ENCODE measurements around the gene OARD1.

DNA sequence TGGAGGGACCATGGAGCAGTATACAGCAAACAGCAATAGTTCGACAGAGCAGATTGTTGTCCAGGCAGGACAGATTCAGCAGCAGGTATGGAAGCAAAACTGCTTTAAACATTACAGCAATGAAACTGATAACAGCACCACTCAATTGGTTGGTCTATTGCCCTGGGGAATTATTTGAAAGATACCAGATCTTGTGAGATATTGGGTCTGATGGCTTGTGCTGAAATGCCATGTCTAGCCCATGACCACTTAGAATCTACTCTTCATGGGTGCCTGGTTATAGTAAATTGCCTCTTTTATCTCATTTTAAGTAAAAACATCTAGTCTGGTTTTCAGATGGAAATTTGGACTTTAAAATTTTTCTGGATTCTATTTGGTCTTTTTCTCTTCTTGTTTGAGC lies 6.9 kb upstream of the OARD1 start:
- TF ChIP-seq SNAI2 (CRISPR knock-in tag; IDR thresholded peaks at IDR 0.05), result no peak
- TF ChIP-seq RARB (CRISPR knock-in tag; IDR thresholded peaks at IDR 0.05), result no peak
- no peak for TF ChIP-seq OSR1 (CRISPR knock-in tag; IDR thresholded peaks at IDR 0.05)

All from SK-N-SH treated with all-trans-retinoic acid at 6 μM for 48 hours (cell line).